K562 (cell line): ENCODE measurements around the gene CXCR5. TPM values are rescaled to one million over a fixed set of nuclear protein-coding genes. Genes with fewer than 3 reads are reported as not detected.

Experiments used
- HDAC6 ChIP-seq: IDR thresholded peaks from 2 replicates; pipeline ENCODE4 v1.6.1; 2012; ENCODE audit warnings: low read depth, mild to moderate bottlenecking, control low read depth, inconsistent platforms, low read length, moderate library complexity
- KAT8 ChIP-seq: fragments of 450-650 bp; IDR thresholded peaks from 2 replicates; pipeline ENCODE4 v1.6.1; 2016; ENCODE audit warnings: low read depth, mild to moderate bottlenecking
- RFX7 ChIP-seq: fragments of 250-450 bp; sonication (Bioruptor Pico); IDR thresholded peaks from 2 replicates; pipeline ENCODE4 v1.5.1; 2021; ENCODE audit warnings: mild to moderate bottlenecking
- SAP30 ChIP-seq: fragments of 200-600 bp; sonication (generic); IDR thresholded peaks from 2 replicates; pipeline ENCODE4 v1.6.1; 2012; ENCODE audit warnings: borderline replicate concordance, low read depth, mild to moderate bottlenecking, moderate library complexity, low read length, control low read depth, inconsistent platforms; ENCODE audit not compliant: insufficient read depth, poor library complexity, severe bottlenecking
- THRA ChIP-seq: fragments of 450-650 bp; IDR thresholded peaks from 2 replicates; pipeline ENCODE4 v1.6.1; 2017; ENCODE audit warnings: mild to moderate bottlenecking, moderate library complexity
- TRIM24 ChIP-seq, 2 experiments: fragments of 450-650 bp; IDR thresholded peaks; 2 replicates each; pipeline ENCODE4 v1.6.1; 2016
- polyA plus RNA-seq, 8 experiments: library from polyadenylated mRNA; depleted of rRNA in 4 of 8; stranded (reverse) in 5 of 8; unstranded in 3 of 8; fragments of >200 nt; fragmentation: Nextera tagmentation in 2 of 8; fragmentation: Illumina TruSeq in 1 of 8; extraction: Ambion mirVana in 2 of 8; extraction: Trizol in 1 of 8; gene quantifications; 2 replicates each; pipeline versions ENCODE4 v1.2.1 to v1.2.3, GENCODE V29; 2011 to 2014; ENCODE audit warnings: inconsistent platforms in 1 of 8, missing spikeins in 1 of 8
- total RNA-seq, 7 experiments: library from RNA; depleted of rRNA in 6 of 7; stranded (reverse); fragments of >200 nt in 6 of 7; fragmentation: Illumina TruSeq in 2 of 7; extraction: Trizol in 2 of 7; gene quantifications; 2 replicates each; pipeline versions ENCODE4 v1.2.1 to v1.2.3, GENCODE V29; 2011 to 2021; ENCODE audit warnings: low replicate concordance in 1 of 7
- TF ChIP-seq, protein P1 (sequence below): fragments of 200-600 bp; sonication (generic); IDR thresholded peaks from one replicate; pipeline ENCODE4 v1.6.1; 2012; ENCODE audit warnings: mild to moderate bottlenecking, low read depth, low read length, inconsistent platforms

The CXCR5 gene
- total and polyA plus RNA-seq, 9 of the 15 experiments (the other 6 are each of a cell fraction or from before 2014, with no cell fraction given), result 0.03 to 0.06 TPM; not detected in 7

DNA sequence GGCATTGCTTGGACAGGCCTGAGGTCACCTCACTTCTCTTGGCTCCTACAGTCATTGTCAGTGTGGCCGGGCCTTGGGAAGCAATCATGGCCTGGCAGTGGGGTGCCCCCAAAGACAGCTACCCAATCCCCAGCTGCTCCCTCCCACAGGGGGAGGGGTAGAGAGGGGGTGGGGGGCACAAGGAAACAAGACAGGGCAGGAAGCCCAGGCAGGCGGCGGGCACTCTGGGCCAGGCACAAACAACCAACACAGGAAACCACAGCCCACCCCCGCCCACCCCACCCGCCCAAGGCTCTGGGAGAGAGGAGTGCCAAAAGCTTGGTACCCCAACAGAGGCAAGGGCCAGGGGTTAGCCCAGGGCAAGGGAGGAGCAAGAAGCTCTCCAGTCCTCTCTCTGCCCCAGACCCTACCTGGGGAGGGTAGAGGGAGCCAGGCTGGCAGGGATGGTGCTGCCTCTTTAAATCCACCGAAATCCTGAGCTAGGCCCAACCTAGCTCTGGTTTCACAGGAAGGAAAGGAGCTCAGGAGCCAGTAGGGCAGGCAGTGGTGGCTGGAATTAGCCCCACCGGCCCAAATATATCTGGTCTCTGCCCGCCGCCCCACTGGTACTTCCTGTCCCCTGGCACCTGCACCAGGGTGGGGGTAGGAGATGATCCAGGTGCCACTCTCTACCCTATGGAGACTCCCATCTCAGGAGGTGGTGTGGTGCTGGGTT is 29.9 kb downstream of the CXCR5 start (continued):
- TF ChIP-seq, protein P1, sequence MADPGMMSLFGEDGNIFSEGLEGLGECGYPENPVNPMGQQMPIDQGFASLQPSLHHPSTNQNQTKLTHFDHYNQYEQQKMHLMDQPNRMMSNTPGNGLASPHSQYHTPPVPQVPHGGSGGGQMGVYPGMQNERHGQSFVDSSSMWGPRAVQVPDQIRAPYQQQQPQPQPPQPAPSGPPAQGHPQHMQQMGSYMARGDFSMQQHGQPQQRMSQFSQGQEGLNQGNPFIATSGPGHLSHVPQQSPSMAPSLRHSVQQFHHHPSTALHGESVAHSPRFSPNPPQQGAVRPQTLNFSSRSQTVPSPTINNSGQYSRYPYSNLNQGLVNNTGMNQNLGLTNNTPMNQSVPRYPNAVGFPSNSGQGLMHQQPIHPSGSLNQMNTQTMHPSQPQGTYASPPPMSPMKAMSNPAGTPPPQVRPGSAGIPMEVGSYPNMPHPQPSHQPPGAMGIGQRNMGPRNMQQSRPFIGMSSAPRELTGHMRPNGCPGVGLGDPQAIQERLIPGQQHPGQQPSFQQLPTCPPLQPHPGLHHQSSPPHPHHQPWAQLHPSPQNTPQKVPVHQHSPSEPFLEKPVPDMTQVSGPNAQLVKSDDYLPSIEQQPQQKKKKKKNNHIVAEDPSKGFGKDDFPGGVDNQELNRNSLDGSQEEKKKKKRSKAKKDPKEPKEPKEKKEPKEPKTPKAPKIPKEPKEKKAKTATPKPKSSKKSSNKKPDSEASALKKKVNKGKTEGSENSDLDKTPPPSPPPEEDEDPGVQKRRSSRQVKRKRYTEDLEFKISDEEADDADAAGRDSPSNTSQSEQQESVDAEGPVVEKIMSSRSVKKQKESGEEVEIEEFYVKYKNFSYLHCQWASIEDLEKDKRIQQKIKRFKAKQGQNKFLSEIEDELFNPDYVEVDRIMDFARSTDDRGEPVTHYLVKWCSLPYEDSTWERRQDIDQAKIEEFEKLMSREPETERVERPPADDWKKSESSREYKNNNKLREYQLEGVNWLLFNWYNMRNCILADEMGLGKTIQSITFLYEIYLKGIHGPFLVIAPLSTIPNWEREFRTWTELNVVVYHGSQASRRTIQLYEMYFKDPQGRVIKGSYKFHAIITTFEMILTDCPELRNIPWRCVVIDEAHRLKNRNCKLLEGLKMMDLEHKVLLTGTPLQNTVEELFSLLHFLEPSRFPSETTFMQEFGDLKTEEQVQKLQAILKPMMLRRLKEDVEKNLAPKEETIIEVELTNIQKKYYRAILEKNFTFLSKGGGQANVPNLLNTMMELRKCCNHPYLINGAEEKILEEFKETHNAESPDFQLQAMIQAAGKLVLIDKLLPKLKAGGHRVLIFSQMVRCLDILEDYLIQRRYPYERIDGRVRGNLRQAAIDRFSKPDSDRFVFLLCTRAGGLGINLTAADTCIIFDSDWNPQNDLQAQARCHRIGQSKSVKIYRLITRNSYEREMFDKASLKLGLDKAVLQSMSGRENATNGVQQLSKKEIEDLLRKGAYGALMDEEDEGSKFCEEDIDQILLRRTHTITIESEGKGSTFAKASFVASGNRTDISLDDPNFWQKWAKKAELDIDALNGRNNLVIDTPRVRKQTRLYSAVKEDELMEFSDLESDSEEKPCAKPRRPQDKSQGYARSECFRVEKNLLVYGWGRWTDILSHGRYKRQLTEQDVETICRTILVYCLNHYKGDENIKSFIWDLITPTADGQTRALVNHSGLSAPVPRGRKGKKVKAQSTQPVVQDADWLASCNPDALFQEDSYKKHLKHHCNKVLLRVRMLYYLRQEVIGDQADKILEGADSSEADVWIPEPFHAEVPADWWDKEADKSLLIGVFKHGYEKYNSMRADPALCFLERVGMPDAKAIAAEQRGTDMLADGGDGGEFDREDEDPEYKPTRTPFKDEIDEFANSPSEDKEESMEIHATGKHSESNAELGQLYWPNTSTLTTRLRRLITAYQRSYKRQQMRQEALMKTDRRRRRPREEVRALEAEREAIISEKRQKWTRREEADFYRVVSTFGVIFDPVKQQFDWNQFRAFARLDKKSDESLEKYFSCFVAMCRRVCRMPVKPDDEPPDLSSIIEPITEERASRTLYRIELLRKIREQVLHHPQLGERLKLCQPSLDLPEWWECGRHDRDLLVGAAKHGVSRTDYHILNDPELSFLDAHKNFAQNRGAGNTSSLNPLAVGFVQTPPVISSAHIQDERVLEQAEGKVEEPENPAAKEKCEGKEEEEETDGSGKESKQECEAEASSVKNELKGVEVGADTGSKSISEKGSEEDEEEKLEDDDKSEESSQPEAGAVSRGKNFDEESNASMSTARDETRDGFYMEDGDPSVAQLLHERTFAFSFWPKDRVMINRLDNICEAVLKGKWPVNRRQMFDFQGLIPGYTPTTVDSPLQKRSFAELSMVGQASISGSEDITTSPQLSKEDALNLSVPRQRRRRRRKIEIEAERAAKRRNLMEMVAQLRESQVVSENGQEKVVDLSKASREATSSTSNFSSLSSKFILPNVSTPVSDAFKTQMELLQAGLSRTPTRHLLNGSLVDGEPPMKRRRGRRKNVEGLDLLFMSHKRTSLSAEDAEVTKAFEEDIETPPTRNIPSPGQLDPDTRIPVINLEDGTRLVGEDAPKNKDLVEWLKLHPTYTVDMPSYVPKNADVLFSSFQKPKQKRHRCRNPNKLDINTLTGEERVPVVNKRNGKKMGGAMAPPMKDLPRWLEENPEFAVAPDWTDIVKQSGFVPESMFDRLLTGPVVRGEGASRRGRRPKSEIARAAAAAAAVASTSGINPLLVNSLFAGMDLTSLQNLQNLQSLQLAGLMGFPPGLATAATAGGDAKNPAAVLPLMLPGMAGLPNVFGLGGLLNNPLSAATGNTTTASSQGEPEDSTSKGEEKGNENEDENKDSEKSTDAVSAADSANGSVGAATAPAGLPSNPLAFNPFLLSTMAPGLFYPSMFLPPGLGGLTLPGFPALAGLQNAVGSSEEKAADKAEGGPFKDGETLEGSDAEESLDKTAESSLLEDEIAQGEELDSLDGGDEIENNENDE, result no peak
- TF ChIP-seq THRA (no peak), KAT8 (no peak), SAP30 (no peak), RFX7 (CRISPR knock-in tag) (no peak), TRIM24 (IDR thresholded peaks at IDR 0.05) (no peak), HDAC6 (no peak)
